HL-60 (cell line): ENCODE measurements around the gene YJU2.

Source experiments
- GABPA ChIP-seq: IDR thresholded peaks from 2 replicates; pipeline ENCODE4 v1.6.1; 2012; ENCODE audit warnings: low read depth
- POLR2AphosphoS5 ChIP-seq: IDR thresholded peaks from 2 replicates; pipeline ENCODE4 v1.6.1; 2012; ENCODE audit warnings: low read depth
- REST ChIP-seq: IDR thresholded peaks from 2 replicates; pipeline ENCODE4 v1.6.1; 2012; ENCODE audit warnings: low read depth; ENCODE audit not compliant: insufficient replicate concordance
- SPI1 ChIP-seq: IDR thresholded peaks from 2 replicates; pipeline ENCODE4 v1.6.1; 2012; ENCODE audit warnings: low read depth, mild to moderate bottlenecking, borderline replicate concordance
- TF ChIP-seq, protein P1 (sequence below): IDR thresholded peaks from one replicate; pipeline ENCODE4 v1.5.1; 2011; ENCODE audit warnings: low read length, control low read depth, inconsistent platforms; ENCODE audit not compliant: insufficient read depth

- TF ChIP-seq, protein P1, sequence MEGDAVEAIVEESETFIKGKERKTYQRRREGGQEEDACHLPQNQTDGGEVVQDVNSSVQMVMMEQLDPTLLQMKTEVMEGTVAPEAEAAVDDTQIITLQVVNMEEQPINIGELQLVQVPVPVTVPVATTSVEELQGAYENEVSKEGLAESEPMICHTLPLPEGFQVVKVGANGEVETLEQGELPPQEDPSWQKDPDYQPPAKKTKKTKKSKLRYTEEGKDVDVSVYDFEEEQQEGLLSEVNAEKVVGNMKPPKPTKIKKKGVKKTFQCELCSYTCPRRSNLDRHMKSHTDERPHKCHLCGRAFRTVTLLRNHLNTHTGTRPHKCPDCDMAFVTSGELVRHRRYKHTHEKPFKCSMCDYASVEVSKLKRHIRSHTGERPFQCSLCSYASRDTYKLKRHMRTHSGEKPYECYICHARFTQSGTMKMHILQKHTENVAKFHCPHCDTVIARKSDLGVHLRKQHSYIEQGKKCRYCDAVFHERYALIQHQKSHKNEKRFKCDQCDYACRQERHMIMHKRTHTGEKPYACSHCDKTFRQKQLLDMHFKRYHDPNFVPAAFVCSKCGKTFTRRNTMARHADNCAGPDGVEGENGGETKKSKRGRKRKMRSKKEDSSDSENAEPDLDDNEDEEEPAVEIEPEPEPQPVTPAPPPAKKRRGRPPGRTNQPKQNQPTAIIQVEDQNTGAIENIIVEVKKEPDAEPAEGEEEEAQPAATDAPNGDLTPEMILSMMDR: no peak
- TF ChIP-seq GABPA (no peak), REST (no peak), POLR2AphosphoS5 (no peak), SPI1 (no peak)
These were observed 54.8 kb downstream of the YJU2 start for GRCh38 chr19:4301590-4302242.
